SH-SY5Y (cell line): ENCODE measurements around the gene MESP2.

Source experiments
- GATA2 ChIP-seq: IDR thresholded peaks from 2 replicates; pipeline ENCODE4 v1.6.1; 2011; ENCODE audit warnings: mild to moderate bottlenecking, low read depth, low read length
- GATA3 ChIP-seq: IDR thresholded peaks from 2 replicates; pipeline ENCODE4 v1.6.1; 2011; ENCODE audit warnings: low read depth, mild to moderate bottlenecking, low read length, moderate library complexity

DNA sequence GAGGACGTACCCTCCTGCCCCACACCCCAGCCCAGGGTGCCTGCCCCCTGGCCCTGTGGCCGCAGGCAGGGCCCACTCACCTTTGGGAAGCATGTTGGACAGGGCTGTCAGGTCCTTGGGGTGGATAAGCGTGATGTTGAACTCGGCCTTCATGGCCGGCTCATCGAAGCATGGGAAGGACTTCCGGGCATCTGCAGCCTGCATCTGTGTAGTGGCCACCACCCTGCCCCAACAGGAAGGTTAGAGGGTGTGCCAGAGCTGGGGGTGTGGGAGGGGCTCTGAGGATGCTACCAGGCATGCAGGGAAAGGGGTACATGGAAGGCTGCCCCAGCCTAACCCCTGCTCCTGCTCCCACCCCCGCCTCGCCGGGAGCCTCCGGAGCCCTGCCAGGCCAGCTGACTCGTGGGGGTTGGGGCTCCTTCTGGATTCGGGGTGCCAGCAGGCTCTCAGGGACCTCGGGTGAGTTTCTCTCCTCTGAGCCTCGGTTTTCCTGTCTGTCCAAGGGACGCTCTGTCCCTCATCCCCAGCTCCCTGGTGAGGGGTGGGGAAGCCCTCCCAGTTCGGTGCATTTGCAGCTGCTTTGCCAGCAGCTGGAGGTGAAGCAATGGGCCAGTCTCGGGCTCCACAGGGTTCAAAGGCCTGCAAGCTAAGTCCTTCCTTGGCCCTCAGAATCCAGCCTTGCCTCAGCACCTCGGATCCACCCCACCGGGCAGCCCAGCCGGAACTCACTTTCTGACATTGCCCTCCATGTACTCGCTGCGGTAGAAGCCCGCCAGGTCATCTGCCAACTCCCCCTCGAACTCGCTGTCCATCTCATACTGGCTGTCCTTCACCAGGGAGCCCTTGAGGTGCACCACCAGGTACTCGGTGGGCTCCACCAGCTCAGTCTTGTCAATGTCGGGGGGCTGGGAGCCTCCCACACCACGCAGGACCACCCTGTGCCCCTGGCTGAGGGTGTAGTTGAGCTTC, 29.4 kb downstream of the MESP2 start:
- TF ChIP-seq GATA2 (no peak), GATA3 (no peak)
